Measurements from ENCODE around the gene AFDN. TPM values are rescaled to one million over a fixed set of nuclear protein-coding genes. Genes with fewer than 3 reads are reported as not detected.
"Not testable (repeated sequence)": the region's sequence is repeated elsewhere in the genome, so short reads cannot be mapped to it uniquely, and the experiment has no call there.

Gene AFDN
- polyA plus RNA-seq, 1 of the 3 experiments (the other 2 are of a cell fraction) = 25.1 TPM

GRCh38 chr6:168001514-168001913 is 174.8 kb downstream of the AFDN start:
- H3K4me1 ChIP-seq (ENCODE audit: control insufficient read depth in 1 of 2, insufficient read depth in 2 of 2, low read depth in 1 of 2, low read length in 1 of 2); H3K9me2 ChIP-seq; H3K36me3 ChIP-seq (replicated peaks in 1 of 2; ENCODE audit: control insufficient read depth in 1 of 2, insufficient read depth in 2 of 2, low read length in 1 of 2); H3K4me2 ChIP-seq; H3K4me3 ChIP-seq (ENCODE audit: low read depth in 2 of 2, low read length in 1 of 2); H3K79me2 ChIP-seq (ENCODE audit: insufficient read depth); H2AFZ ChIP-seq (ENCODE audit: low read depth); POLR2A ChIA-PET; H3K9me3 ChIP-seq; DNase-seq; H3F3A ChIP-seq (replicated peaks; ENCODE audit: insufficient read depth); CTCF ChIA-PET; H4K20me1 ChIP-seq (ENCODE audit: insufficient read depth); H3K27me3 ChIP-seq (ENCODE audit: insufficient read depth); H3K27ac ChIP-seq (ENCODE audit: low read depth in 2 of 2, low read length in 1 of 2); H3K9ac ChIP-seq: not testable (repeated sequence)
- 78% methylated on average over 16 of the region's 21 CpGs for WGBS (ENCODE audit: low lambda C conversion rate)

GRCh38 chr6:168002804-168003203 is 176.1 kb downstream of the AFDN start:
- POLR2A ChIA-PET = no interaction called here
- 83% methylated on average over 6 of the region's 6 CpGs for WGBS (ENCODE audit: low lambda C conversion rate)
- Histone ChIP-seq H3K9me3 (no peaks in the 10 kb centered on the region), H4K20me1 (ENCODE audit: insufficient read depth) (no peaks in the 10 kb centered on the region), H2AFZ (ENCODE audit: low read depth) (no peak overlapping the region), H3K4me2 (no peak overlapping the region), H3K4me3 (ENCODE audit: low read depth in 2 of 2, low read length in 1 of 2) (no peak overlapping the region), H3K27me3 (ENCODE audit: insufficient read depth) (no peaks in the 10 kb centered on the region), H3K27ac (ENCODE audit: low read depth in 2 of 2, low read length in 1 of 2) (no peak overlapping the region), H3F3A (replicated peaks; ENCODE audit: insufficient read depth) (no peaks in the 10 kb centered on the region), H3K4me1 (ENCODE audit: control insufficient read depth in 1 of 2, insufficient read depth in 2 of 2, low read depth in 1 of 2, low read length in 1 of 2) (no peaks in the 10 kb centered on the region), H3K79me2 (ENCODE audit: insufficient read depth) (no peaks in the 10 kb centered on the region), H3K9ac (no peak overlapping the region), H3K36me3 (replicated peaks in 1 of 2; ENCODE audit: control insufficient read depth in 1 of 2, insufficient read depth in 2 of 2, low read length in 1 of 2) (no peaks in the 10 kb centered on the region), H3K9me2 (no peaks in the 10 kb centered on the region)
- CTCF ChIA-PET = no interaction called here
- TF ChIP-seq GABPA (IDR thresholded peaks at IDR 0.05; ENCODE audit: low read depth) (no peak), TAF1 (IDR thresholded peaks at IDR 0.05; ENCODE audit: borderline replicate concordance, low read depth, low read length) (no peak), TCF12 (IDR thresholded peaks at IDR 0.05) (no peak)
- DNase-seq = no peak

- no peak overlapping the region for H2AFZ ChIP-seq (ENCODE audit: low read depth)
- CTCF ChIA-PET = no interaction called here
- no peaks in the 10 kb centered on the region for H4K20me1 ChIP-seq (ENCODE audit: insufficient read depth)
- H3K9me3 ChIP-seq = no peaks in the 10 kb centered on the region
- H3K36me3 ChIP-seq (replicated peaks in 1 of 2; ENCODE audit: control insufficient read depth in 1 of 2, insufficient read depth in 2 of 2, low read length in 1 of 2) = no peaks in the 10 kb centered on the region
- H3K9ac ChIP-seq = no peak overlapping the region
- no peaks in the 10 kb centered on the region for H3F3A ChIP-seq (replicated peaks; ENCODE audit: insufficient read depth)
- no peak overlapping the region for H3K4me3 ChIP-seq (ENCODE audit: low read depth in 2 of 2, low read length in 1 of 2)
- 62% methylated on average over 7 of the region's 7 CpGs for WGBS (ENCODE audit: low lambda C conversion rate)
- H3K4me2 ChIP-seq = no peak overlapping the region
- H3K27me3 ChIP-seq (ENCODE audit: insufficient read depth) = no peaks in the 10 kb centered on the region
- no peak for DNase-seq
- no peaks in the 10 kb centered on the region for H3K9me2 ChIP-seq
- H3K79me2 ChIP-seq (ENCODE audit: insufficient read depth) = no peaks in the 10 kb centered on the region
- no peak for TF ChIP-seq ELF1 (IDR thresholded peaks at IDR 0.05)
- no peak for TF ChIP-seq CTCF (IDR thresholded peaks at IDR 0.05)
- no peak for TF ChIP-seq FOXM1 (IDR thresholded peaks at IDR 0.05; ENCODE audit: low read depth)
- no peak for TF ChIP-seq TAF1 (IDR thresholded peaks at IDR 0.05; ENCODE audit: borderline replicate concordance, low read depth, low read length)
- no peak for TF ChIP-seq GATA2 (CRISPR knock-in tag; IDR thresholded peaks at IDR 0.05)
- no peak for TF ChIP-seq USF2 (IDR thresholded peaks at IDR 0.05; ENCODE audit: borderline replicate concordance, low read depth, low read length)
- no peak for TF ChIP-seq SIN3A (IDR thresholded peaks at IDR 0.05; ENCODE audit: borderline replicate concordance, low read depth, low read length)
- no peak for TF ChIP-seq REST (IDR thresholded peaks at IDR 0.05; ENCODE audit: low read depth, low read length)
- no peaks in the 10 kb centered on the region for H3K4me1 ChIP-seq (ENCODE audit: control insufficient read depth in 1 of 2, insufficient read depth in 2 of 2, low read depth in 1 of 2, low read length in 1 of 2)
- POLR2A ChIA-PET = no interaction called here
- no peak overlapping the region for H3K27ac ChIP-seq (ENCODE audit: low read depth in 2 of 2, low read length in 1 of 2)
Measured at GRCh38 chr6:168004023-168004422, 177.3 kb downstream of the AFDN start.
